Natural killer cell (primary cell): ENCODE measurements around the gene FBXL12. TPM values are rescaled to one million over a fixed set of nuclear protein-coding genes. Genes with fewer than 3 reads are reported as not detected.
A peak's percentile ranks its signal among the peaks of the same experiment; 100 is the strongest.

Experiments used
- ATAC-seq, 3 donors: fragments of 150-1000 bp in 2 of 3; fragments of 200-7000 bp in 1 of 3; cut with Tn5 transposase; 1 replicate in 1 of 3; 2 replicates in 2 of 3; pipeline ENCODE4 v1.10.0; 2021; ENCODE audit warnings: mild to moderate bottlenecking in 2 of 3, moderate library complexity in 2 of 3
- DNase-seq, 2 donors: peaks; one replicate each; pipeline versions ENCODE4 v3.0.0 to v3.0.0-alpha.2; 2013 to 2021; ENCODE audit warnings: mixed read lengths in 1 of 2
- H3K27ac ChIP-seq: one replicate; pipeline ENCODE4 v1.5.1; 2013; ENCODE audit warnings: mild to moderate bottlenecking, low read length
- H3K27me3 ChIP-seq: one replicate; pipeline ENCODE4 v1.6.1; 2013; ENCODE audit warnings: low read length; ENCODE audit not compliant: control insufficient read depth, insufficient read depth
- H3K36me3 ChIP-seq: one replicate; pipeline ENCODE4 v1.6.1; 2013; ENCODE audit warnings: low read length; ENCODE audit not compliant: control insufficient read depth, insufficient read depth
- H3K4me1 ChIP-seq: one replicate; pipeline ENCODE4 v1.6.1; 2013; ENCODE audit warnings: low read length; ENCODE audit not compliant: control insufficient read depth, insufficient read depth
- H3K4me3 ChIP-seq: one replicate; pipeline ENCODE4 v1.5.1; 2013; ENCODE audit warnings: low read length
- H3K9me3 ChIP-seq: one replicate; pipeline ENCODE4 v1.6.1; 2013; ENCODE audit warnings: low read length; ENCODE audit not compliant: control insufficient read depth, insufficient read depth
- H3K27ac Mint-ChIP-seq, 2 donors: one replicate each; pipeline ENCODE4 v1.8.0; 2022; ENCODE audit warnings: mild to moderate bottlenecking in 2 of 2, mixed read lengths in 2 of 2, moderate library complexity in 1 of 2
- H3K27me3 Mint-ChIP-seq, 2 donors: one replicate each; pipeline ENCODE4 v1.8.0; 2022; ENCODE audit warnings: low read depth in 2 of 2, mixed read lengths in 2 of 2
- H3K36me3 Mint-ChIP-seq: one replicate; pipeline ENCODE4 v1.8.0; 2022; ENCODE audit warnings: mixed read lengths
- H3K4me1 Mint-ChIP-seq, 2 donors: one replicate each; pipeline ENCODE4 v1.8.0; 2022; ENCODE audit warnings: mixed read lengths in 2 of 2
- H3K4me3 Mint-ChIP-seq: one replicate; pipeline ENCODE4 v1.8.0; 2022; ENCODE audit warnings: mild to moderate bottlenecking, moderate library complexity, mixed read lengths
- H3K9me3 Mint-ChIP-seq, 2 donors: one replicate each; pipeline ENCODE4 v1.8.0; 2022; ENCODE audit warnings: mixed read lengths in 2 of 2
- WGBS: methylation state at CpG from one replicate; pipeline ENCODE4 v1.1.7; 2013; ENCODE audit warnings: missing lambda C conversion rate; ENCODE audit not compliant: insufficient coverage; 5-methylcytosine and 5-hydroxymethylcytosine counted together
- intact Hi-C: fragments of 100-400 bp; cut with micrococcal nuclease; formaldehyde crosslinking; loops from one replicate; pipeline ENCODE4 v1.14.2; 2022
- total RNA-seq, 4 donors: library from RNA; stranded (reverse); fragments of 120-200 nt in 1 of 4; gene quantifications; one replicate each; pipeline versions ENCODE4 v1.2.3 to v1.2.4, GENCODE V29; 2013 to 2022
- TF ChIP-seq, protein P1 (sequence below): fragments of 200-600 bp; IDR thresholded peaks from one replicate; pipeline ENCODE4 v1.8.0; 2022; ENCODE audit warnings: antibody characterized with exemption

FBXL12 gene
- total RNA-seq, 3 donors from 2014 or later (not counting 1 experiment from before 2014, with no cell fraction given) = 36.9 to 46.8 (median 43.6) TPM

DNA sequence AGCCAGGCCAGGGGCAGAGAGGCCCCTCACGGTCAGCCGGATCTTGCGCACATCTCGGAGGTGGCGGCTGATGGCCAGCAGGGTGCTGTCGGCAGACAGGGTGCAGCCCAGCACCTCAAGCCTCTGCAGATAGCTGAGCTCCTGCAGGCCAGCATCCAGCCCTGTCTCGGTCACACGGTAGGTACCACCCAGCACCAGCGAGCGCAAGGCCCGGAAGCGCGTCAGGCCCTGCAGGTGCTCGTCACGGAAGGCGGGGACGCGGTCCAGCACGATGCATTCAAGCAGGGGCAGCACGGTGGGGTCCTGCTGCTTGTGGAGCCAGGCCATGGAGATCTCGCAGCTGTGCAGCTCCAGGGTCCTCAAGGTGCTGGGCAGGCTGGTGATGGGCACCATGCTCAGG, 7.7 kb downstream of the FBXL12 start:
- Mint-ChIP-seq H3K27ac (no peak overlapping the region), H3K4me1 (peaks cover 6 to 8% of the 10 kb centered on the region in 2 donors), H3K27me3 (no peaks in the 10 kb centered on the region), H3K9me3 (no peaks in the 10 kb centered on the region), H3K36me3 (no peaks in the 10 kb centered on the region), H3K4me3 (no peak overlapping the region)
- Histone ChIP-seq H3K27me3 (no peaks in the 10 kb centered on the region), H3K9me3 (no peaks in the 10 kb centered on the region), H3K4me3 (no peak overlapping the region), H3K4me1 (peaks cover 20% of the 10 kb centered on the region), H3K36me3 (peaks cover 17% of the 10 kb centered on the region), H3K27ac (no peak overlapping the region)
- WGBS = 99% methylated on average over 21 of the region's 21 CpGs
- no peak for ATAC-seq
- intact Hi-C loops = no loop called here
- no peak for DNase-seq
- TF ChIP-seq, protein P1, sequence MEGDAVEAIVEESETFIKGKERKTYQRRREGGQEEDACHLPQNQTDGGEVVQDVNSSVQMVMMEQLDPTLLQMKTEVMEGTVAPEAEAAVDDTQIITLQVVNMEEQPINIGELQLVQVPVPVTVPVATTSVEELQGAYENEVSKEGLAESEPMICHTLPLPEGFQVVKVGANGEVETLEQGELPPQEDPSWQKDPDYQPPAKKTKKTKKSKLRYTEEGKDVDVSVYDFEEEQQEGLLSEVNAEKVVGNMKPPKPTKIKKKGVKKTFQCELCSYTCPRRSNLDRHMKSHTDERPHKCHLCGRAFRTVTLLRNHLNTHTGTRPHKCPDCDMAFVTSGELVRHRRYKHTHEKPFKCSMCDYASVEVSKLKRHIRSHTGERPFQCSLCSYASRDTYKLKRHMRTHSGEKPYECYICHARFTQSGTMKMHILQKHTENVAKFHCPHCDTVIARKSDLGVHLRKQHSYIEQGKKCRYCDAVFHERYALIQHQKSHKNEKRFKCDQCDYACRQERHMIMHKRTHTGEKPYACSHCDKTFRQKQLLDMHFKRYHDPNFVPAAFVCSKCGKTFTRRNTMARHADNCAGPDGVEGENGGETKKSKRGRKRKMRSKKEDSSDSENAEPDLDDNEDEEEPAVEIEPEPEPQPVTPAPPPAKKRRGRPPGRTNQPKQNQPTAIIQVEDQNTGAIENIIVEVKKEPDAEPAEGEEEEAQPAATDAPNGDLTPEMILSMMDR = no peak

DNA sequence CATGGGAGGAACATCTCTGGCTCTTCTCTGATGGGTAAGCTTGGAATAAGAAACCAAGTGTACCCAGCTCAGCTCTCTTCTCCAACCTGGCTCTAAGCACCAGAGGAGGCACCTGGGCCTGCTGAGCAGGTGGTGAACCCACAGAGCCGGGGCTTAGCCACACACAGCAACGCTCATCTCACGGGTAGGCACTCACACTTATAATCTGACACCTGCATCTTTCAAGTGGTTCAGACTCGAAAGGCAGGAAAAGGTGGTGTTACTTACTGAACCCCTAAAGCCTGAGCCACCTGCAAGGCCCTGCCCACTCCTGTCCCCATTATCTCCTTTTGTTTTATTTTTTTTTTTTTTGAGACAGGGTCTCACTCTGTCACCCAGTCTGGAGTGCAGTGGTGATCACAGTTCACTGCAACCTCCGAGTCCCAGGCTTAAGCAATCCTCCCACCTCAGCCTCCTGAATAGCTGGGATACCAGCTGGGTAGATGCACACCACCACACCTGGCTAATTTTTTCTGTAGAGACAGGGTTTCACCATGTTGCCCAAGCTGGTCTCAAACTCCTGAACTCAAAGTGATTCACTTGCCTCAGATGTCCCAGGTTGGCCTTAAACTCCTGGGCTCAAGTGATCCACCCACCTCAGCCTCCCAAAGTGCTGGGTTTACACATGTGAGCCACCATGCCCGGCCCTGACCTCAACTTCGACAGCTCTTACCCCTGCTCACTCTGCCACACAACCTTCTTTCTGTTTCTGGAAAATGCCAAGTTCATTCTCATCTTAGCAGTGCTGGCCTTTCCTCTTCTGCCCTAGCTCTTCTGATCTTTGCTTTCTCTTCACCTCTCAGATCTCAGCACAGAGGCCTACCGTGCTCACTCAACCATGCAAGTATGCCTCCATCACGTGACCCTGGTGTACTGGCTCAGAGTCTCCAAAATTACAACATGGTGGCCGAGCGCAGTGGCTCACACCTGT, 9.7 kb downstream of the FBXL12 start:
- TF ChIP-seq, protein P1 = no peak
- DNase-seq = peak in 1 of 2 donors; percentile 71
- H3K4me1 ChIP-seq = peaks cover 20% of the 10 kb centered on the region
- no peaks in the 10 kb centered on the region for H3K9me3 ChIP-seq
- Mint-ChIP-seq H3K4me1 (peaks cover 6 to 7% of the 10 kb centered on the region in 2 donors), H3K9me3 (no peaks in the 10 kb centered on the region), H3K27ac (peak overlapping the region; percentile 25 to 27), H3K36me3 (no peaks in the 10 kb centered on the region), H3K27me3 (no peaks in the 10 kb centered on the region), H3K4me3 (no peak overlapping the region)
- peaks cover 17% of the 10 kb centered on the region for H3K36me3 ChIP-seq
- H3K4me3 ChIP-seq = no peak overlapping the region
- peak overlapping the region; percentile 3 for H3K27ac ChIP-seq
- 58% methylated on average over 11 of the region's 11 CpGs for WGBS
- H3K27me3 ChIP-seq = no peaks in the 10 kb centered on the region
- ATAC-seq = peak in 2 of 3 donors; percentile 17 to 54
- intact Hi-C loops = no loop called here

DNA sequence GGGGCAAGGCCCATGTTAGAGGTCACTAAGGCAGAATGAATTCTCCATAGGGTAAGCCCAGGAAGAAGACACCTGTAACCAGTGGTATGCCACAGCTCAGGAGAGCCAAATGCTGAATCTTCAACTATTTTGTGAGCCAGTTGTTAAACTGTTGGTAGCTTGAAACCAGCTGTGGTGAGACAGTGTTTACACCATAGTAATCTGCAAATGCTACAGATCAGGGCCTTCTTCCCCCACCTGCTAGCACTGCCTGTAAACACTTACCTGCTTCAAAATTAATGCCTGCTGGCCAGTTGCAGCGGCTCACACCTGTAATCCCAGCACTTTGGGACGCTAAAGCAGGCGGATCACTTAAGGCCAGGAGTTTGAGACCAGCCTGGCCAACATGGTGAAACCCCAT, 12.1 kb downstream of the FBXL12 start:
- Histone ChIP-seq H3K27ac (no peak overlapping the region), H3K9me3 (no peaks in the 10 kb centered on the region), H3K4me3 (no peak overlapping the region), H3K27me3 (no peaks in the 10 kb centered on the region), H3K4me1 (peaks cover 20% of the 10 kb centered on the region), H3K36me3 (peaks cover 17% of the 10 kb centered on the region)
- intact Hi-C loops = no loop called here
- Mint-ChIP-seq H3K9me3 (no peaks in the 10 kb centered on the region), H3K27me3 (no peaks in the 10 kb centered on the region), H3K4me3 (no peak overlapping the region), H3K36me3 (no peaks in the 10 kb centered on the region), H3K27ac (no peak overlapping the region), H3K4me1 (peaks cover 6 to 7% of the 10 kb centered on the region in 2 donors)
- ATAC-seq (no peak), DNase-seq (no peak)
- WGBS = 96% methylated on average over 3 of the region's 3 CpGs
- TF ChIP-seq, protein P1 = no peak
